RPMI8226 (cell line): ENCODE measurements around the gene ELP4.

Experiments used
- DNase-seq: peaks from one replicate; pipeline ENCODE4 v3.0.0-alpha.2; 2015

Gene ELP4

GRCh38 chr11:31813391-31814175 is 304.0 kb downstream of the ELP4 start:
- no peak for DNase-seq

DNA sequence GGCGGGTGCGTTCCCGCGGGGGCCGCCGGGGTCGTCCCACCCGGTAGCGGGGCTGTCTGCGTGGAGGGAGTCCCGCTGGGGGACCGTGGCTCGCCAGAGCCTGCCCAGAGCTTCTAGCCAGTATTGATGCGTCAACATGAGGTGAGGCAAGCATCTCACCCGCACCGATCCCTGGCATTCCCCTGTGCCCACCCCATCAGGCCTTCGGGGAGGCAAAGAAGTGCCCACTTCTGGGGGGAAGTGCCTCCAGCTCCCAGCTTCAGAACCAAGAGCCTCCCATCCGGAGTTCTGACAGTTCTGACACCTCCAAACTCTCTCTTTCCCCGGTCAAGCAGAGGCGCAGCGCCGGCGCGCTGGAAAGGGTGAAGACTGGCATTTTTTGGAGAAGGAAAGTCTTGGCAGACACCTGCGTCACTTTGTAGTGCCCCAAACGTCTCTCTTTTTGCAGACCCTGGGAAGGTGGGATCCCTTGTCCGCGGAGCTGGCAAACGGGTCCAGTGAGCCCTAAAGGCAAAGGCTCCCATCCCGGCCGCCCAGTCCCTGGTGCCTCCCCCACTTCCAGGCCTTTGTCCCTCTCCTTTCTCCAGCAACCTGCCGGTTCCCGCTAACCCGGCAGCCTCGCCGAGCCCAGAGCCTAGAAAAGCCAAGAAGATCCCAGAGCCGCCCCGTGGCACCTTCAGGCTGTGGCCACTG is 304.8 kb downstream of the ELP4 start:
- no peak for DNase-seq

DNA sequence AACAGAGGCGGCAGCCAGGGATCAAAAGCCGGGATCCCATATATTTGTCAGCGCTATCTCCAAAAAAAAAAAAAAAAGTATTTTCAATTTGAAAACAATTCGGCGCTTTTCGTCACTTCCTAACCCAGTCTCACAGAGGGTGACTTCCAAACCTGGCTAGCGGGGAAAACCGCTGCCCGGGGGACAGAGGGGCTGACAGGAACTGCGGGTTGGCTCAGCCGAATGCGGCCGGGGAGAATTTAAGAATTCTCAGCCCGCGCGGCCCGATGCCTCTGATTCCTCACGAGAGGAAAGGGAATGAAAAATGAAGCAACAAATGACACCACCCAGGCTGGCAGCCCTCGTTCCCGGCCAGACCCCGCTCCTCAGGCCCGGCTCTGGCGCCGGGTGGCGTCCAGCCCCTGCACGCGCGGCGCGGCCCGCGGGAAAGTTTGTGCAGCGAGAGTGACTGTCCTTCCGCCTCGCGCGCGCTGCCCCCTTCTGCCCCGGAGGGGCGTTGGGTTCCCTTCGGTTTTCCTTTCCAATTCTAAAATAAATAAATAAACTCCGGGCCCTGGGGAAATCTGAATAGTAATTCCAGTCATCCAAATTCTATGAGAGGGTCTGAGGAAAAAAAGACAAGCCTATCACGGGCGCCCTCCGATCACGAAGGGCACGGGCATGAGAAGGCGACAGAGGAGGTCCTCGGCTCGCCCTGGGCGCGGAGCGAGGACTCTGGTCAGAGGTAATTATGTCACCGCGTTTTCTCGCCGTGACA is 306.3 kb downstream of the ELP4 start:
- no peak for DNase-seq

GRCh38 chr11:31816468-31817053 is 307.0 kb downstream of the ELP4 start:
- no peak for DNase-seq

- DNase-seq, result no peak
Observed at GRCh38 chr11:31817054-31817620, 307.6 kb downstream of the ELP4 start.

- DNase-seq, result no peak
Observed at GRCh38 chr11:31817621-31818424, 308.3 kb downstream of the ELP4 start.

GRCh38 chr11:31818425-31818755 is 308.8 kb downstream of the ELP4 start:
- DNase-seq, result no peak

DNA sequence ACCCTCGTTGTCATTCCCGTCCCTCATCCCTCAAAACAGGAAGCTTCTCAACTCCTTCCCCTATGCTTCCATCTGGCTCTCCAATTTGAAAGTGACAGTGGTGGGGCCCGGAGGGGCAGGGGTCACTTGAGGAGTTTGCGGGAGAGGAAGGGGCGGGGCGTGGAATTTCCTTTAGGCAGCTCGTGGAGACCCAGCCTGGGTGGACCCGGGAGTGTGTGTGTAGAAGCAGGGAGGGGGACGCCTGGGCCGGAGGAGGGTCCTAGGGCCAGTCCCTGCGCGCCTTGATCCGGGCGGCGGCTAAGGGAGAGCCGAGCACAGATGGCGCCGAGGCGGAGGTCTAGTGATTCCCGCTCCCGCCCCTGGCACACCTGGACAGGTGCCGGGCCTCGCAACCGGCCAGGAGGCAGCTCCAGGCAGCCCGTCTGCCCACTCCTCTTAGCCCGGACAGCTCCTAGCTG is 309.3 kb downstream of the ELP4 start:
- DNase-seq, result no peak

- no peak for DNase-seq
Observed at GRCh38 chr11:31819621-31820437, 310.3 kb downstream of the ELP4 start.

GRCh38 chr11:31820438-31820818 is 310.9 kb downstream of the ELP4 start:
- no peak for DNase-seq

- no peak for DNase-seq
Observed at GRCh38 chr11:31821235-31821764, 311.7 kb downstream of the ELP4 start.

- no peak for DNase-seq
Observed at GRCh38 chr11:31821766-31822165, 312.2 kb downstream of the ELP4 start.

- DNase-seq, result no peak
Observed at GRCh38 chr11:31822175-31822926, 312.8 kb downstream of the ELP4 start.

DNA sequence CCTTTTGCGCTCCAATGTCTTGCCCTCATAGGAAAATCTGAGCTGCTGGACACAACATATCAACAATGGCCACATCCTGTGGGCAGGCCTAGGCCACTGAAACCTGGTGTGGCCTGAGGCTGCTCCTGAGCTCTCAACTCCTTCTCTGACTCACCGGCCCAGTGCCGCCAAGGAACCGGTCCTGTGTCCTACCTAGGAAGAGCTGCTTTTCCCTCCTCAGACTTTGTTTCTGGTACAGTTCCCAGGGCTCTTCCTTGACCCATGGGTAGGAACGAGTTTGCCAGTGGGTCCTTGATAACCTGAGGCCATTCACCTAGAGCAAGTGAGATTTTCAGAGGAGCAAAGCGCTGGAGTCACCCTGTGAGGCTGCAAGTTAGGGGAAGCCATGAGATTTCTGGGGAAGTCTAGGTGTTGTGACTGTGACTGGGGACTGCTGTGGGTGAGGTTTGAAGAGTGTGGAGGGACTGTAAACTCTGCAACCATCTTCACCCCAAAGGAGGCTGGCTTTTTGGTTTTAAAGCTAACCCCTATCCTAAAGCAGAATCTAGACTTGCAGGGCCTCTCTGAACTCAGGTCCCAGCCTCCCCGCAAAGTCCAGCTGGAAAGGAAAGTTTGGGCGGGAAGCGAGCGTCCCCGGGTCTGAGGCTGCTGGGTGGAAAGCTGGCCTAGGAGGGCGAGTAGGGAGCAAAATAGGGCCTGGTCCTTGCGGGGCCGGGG is 313.5 kb downstream of the ELP4 start:
- DNase-seq, result no peak

DNA sequence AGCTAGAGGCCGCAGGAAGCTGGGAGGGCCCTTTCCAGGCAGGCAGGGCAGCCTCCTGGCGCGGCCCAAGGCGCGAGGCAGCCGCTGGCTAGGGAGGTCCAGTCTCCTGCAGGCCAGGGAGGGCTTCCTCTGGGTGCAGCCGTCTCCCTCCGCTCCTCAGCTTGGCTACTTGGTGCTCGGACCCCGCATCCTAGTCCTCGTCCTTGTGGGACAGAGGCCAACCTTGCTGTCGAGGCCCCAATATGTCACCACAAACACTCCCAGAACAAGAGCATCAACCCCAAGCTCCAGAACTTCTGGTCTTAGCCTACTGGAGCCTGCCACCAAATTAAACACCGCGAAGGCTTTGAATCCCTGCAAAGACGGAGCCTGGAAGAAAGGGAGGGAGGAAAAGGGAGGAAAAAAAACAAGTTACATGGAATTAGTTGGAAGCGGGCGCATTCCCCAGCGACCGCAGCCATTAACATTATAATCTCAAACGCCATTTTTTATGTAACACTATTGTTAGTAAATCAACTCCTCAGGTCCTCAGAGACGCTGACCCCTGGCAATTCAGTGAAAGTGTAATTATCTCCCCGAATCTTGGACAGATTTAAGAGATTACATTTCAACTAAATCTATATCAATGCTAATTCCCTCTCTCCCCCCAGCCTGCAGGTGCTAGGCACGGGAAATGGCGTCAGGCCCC is 314.2 kb downstream of the ELP4 start:
- DNase-seq, result no peak

GRCh38 chr11:31824332-31824878 is 314.8 kb downstream of the ELP4 start:
- DNase-seq, result no peak

DNA sequence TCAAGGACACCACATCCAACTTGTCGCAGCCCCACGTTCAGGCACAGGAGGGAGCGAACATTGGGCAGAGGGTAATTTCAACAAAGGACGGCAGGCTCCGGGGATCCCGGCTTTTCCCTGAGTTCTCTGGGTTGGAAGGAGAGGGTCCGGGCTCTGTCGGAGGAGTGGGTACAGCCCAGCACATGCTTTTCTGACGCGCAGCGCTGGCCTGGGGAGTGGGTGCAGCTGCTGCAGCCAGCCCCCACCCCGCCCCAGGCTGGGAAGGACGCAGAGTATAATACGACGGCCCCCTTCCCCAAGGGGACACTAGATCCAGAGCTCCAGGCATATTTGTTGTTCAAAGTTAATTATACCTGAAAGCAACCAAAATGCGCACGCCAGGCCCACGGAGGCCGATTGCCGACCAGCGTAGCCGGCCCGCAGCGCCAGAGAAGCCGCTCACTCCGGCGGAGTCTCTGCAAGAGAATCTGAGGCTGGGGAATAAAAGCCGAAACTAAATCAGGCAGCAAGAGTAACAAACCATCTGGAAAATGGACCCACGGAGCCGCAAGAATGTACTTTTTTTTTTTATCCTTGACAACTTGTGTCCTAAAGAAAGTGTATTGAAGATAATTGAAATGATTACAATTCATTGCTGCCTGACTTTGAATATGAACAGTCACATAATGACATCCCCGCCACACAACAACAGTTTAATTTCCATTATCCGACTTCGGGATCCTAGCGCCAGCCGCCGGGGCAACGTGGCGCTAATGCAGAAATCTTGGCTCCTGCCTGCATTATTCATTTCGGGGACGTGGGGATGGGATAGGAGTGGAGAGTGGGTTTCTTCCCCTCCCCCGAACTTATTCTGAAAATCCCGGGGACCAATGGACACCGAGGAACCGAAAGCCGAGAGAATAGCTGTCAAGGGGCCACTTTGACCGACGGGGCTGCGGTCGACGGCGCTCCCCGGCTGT is 315.6 kb downstream of the ELP4 start:
- DNase-seq, result no peak
